Fibroblast of villous mesenchyme (primary cell): ENCODE measurements around the gene SOBP. TPM values are rescaled to one million over a fixed set of nuclear protein-coding genes. Genes with fewer than 3 reads are reported as not detected.

Experiments used
- DNase-seq: peaks from one replicate; pipeline ENCODE4 v3.0.0-alpha.2; 2010; ENCODE audit warnings: low read depth
- H3K4me3 ChIP-seq: 2 replicates; pipeline ENCODE4 v1.5.1; 2011; ENCODE audit warnings: low read depth, mild to moderate bottlenecking, low read length
- CTCF ChIP-seq: IDR thresholded peaks from 2 replicates; pipeline ENCODE4 v1.5.1; 2012; ENCODE audit warnings: low read depth, mild to moderate bottlenecking, low read length; ENCODE audit not compliant: insufficient read depth
- total RNA-seq: library from RNA; depleted of rRNA; stranded (reverse); fragments of >200 nt; gene quantifications from 2 replicates; pipeline ENCODE4 v1.2.3, GENCODE V29; 2012

SOBP gene
- total RNA-seq, 1 donor: 1.3 TPM

DNA sequence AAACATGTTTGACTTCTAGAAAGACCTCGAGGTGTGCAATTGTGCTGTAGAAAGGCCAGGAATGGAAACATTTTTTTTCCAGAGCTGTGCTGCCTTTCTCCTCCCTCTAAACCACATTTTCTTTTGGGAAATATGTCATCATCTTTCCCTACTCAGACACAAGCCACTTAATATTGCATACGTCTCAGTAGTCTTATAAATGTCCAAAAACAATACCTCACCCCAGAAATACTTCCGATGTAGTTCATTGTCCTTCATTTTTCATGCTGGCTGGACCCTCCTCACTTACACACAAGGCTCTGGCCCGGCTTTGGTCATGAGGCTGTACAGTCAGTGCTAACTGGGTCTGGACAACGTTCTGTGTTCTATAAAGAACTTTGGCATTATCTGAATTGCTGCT is 207.8 kb downstream of the SOBP start:
- H3K4me3 ChIP-seq: no peak overlapping the region
- no peak for TF ChIP-seq CTCF
- DNase-seq: peak; percentile 52

GRCh38 chr6:107698146-107698545 is 208.2 kb downstream of the SOBP start:
- H3K4me3 ChIP-seq: no peak overlapping the region
- TF ChIP-seq CTCF: no peak
- DNase-seq: peak; percentile 34

DNA sequence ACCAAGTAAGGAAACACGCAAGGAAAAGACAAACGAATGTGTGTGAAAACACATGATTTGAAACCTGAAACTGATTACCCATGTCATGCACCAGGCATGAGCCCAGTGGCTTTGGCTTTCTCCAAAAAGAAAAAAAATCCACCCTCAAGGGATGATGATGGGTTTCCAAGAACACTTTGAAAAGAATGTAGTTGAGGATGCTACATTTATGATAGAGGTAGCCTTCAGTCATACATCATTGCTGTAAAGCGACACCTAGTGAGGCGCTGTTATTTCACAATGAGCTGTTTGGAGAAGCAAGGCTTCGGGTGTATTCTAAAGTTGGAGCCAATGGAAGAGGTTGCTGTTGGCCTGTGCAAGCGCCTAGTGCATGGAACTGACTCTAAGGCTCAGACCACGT is 209.3 kb downstream of the SOBP start:
- H3K4me3 ChIP-seq: no peak overlapping the region
- no peak for TF ChIP-seq CTCF
- DNase-seq: no peak

- no peak overlapping the region for H3K4me3 ChIP-seq
- no peak for TF ChIP-seq CTCF
- no peak for DNase-seq
Observed at GRCh38 chr6:107699697-107700325, 209.9 kb downstream of the SOBP start.

DNA sequence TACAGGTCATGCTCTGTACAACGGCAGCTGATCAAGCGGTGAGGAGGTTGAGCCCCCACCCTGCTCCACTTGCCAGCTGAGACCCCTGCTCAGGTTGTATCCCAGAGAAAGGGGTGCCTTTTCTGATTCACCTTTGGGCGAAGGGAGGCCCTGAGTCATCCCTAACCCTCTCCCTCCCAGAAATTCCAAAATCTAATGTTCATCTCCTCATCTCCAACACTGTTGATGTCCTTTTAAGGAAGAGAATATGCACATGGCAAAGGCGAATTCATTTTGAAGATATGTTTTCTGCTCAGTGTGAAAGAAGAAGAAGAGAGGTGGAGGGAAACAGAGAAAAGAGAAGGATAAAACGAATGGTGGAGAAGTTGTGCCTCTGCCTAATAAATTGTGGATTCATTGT is 213.7 kb downstream of the SOBP start:
- no peak for TF ChIP-seq CTCF
- no peak for DNase-seq
- no peak overlapping the region for H3K4me3 ChIP-seq

DNA sequence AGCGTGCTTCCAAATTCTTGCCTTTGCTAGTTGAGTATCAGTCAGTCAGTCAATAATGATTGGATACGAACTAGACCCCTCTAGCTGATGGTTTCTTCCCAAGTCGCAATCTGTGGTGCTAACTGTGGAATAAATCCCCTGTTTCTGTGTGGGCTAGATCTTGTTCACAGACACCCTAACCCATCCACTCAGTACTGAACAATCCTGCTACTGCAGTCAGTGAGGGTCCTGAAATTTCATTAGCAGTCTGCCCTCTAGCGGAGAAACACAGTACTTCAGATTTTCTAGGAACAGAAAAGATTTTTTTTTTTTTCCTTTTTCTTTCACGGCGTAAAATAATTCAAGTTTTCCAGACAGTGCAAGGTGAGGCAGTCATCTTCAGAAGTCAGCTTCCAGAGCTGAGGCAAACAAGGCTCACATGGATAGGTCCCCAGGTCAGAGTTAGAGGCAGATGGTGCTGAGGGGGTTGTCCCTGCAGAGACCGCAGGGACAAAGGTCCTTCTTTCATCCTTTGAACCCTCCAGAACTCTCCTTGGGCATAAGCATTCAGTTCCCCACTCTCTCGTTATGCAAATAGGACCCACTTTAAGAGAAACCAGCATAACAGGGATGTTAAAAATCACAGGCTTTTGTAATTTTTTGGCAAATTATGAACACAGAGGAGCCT is 214.6 kb downstream of the SOBP start:
- no peak overlapping the region for H3K4me3 ChIP-seq
- peak; percentile 54 for DNase-seq
- peak; percentile 84 for TF ChIP-seq CTCF
